ENCODE data around the gene MRNIP.

Gene MRNIP

GRCh38 chr5:179840766-179841165 is 17.9 kb downstream of the MRNIP start:
- Histone ChIP-seq H3K9me2 (ENCODE audit: low read depth, low read length) (no peaks in the 10 kb centered on the region), H3K79me2 (ENCODE audit: insufficient read depth, low read length) (no peaks in the 10 kb centered on the region), H3K27me3 (ENCODE audit: insufficient read depth, low read length) (no peaks in the 10 kb centered on the region), H3K27ac (ENCODE audit: low read depth, low read length, poor library complexity, severe bottlenecking) (no peak overlapping the region), H3K4me3 (ENCODE audit: low read depth, low read length, poor library complexity, severe bottlenecking) (no peak overlapping the region), H3K9ac (ENCODE audit: low read length) (no peak overlapping the region), H3F3A (ENCODE audit: insufficient read depth, low read length) (no peaks in the 10 kb centered on the region), H3K9me3 (ENCODE audit: low read length) (peaks cover 3% of the 10 kb centered on the region), H4K20me1 (ENCODE audit: insufficient read depth, low read length) (no peaks in the 10 kb centered on the region), H3K4me2 (ENCODE audit: low read length) (no peak overlapping the region), H2AFZ (ENCODE audit: low read length) (no peak overlapping the region), H3K4me1 (ENCODE audit: insufficient read depth, low read length, severe bottlenecking) (no peaks in the 10 kb centered on the region), H3K36me3 (ENCODE audit: insufficient read depth, low read length) (peaks cover 65% of the 10 kb centered on the region)
- no peak for TF ChIP-seq CTCF (IDR thresholded peaks at IDR 0.05; ENCODE audit: low read length)
- TF ChIP-seq EZH2 (IDR thresholded peaks at IDR 0.05; ENCODE audit: borderline replicate concordance, low read length): no peak

DNA sequence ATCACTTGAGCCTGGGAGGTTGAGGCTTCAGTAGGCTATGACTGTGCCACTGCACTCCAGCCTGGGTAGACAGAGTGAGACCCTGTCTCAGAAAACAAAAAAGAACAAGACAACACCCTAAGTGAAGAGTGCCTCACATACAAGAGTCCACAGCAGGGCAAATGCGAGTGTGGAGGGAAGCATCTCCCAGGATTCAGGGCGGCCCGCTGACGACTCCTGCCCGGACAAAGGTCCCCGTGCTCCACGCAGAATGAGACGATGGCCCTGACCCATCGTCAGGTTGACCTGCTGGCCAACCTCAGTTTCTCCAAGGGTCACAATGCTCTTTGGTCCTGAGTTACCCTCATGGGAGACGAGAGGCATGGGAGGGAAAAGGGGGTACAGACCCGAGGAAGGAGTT is 18.3 kb downstream of the MRNIP start:
- Histone ChIP-seq H3K9me2 (ENCODE audit: low read depth, low read length) (no peaks in the 10 kb centered on the region), H3K9ac (ENCODE audit: low read length) (no peak overlapping the region), H3K4me3 (ENCODE audit: low read depth, low read length, poor library complexity, severe bottlenecking) (no peak overlapping the region), H4K20me1 (ENCODE audit: insufficient read depth, low read length) (no peaks in the 10 kb centered on the region), H2AFZ (ENCODE audit: low read length) (no peak overlapping the region), H3K36me3 (ENCODE audit: insufficient read depth, low read length) (peaks cover 64% of the 10 kb centered on the region), H3K27ac (ENCODE audit: low read depth, low read length, poor library complexity, severe bottlenecking) (no peak overlapping the region), H3K4me1 (ENCODE audit: insufficient read depth, low read length, severe bottlenecking) (no peaks in the 10 kb centered on the region), H3F3A (ENCODE audit: insufficient read depth, low read length) (no peaks in the 10 kb centered on the region), H3K27me3 (ENCODE audit: insufficient read depth, low read length) (no peaks in the 10 kb centered on the region), H3K4me2 (ENCODE audit: low read length) (no peak overlapping the region), H3K79me2 (ENCODE audit: insufficient read depth, low read length) (no peaks in the 10 kb centered on the region), H3K9me3 (ENCODE audit: low read length) (peaks cover 3% of the 10 kb centered on the region)
- no peak for TF ChIP-seq CTCF (IDR thresholded peaks at IDR 0.05; ENCODE audit: low read length)
- no peak for TF ChIP-seq EZH2 (IDR thresholded peaks at IDR 0.05; ENCODE audit: borderline replicate concordance, low read length)

GRCh38 chr5:179839328-179840256 is 19.0 kb downstream of the MRNIP start:
- H3K27ac ChIP-seq (ENCODE audit: low read depth, low read length, poor library complexity, severe bottlenecking): no peak overlapping the region
- peaks cover 62% of the 10 kb centered on the region for H3K36me3 ChIP-seq (ENCODE audit: insufficient read depth, low read length)

More at GRCh38 chr5:179839328-179840256, 19.0 kb downstream of the MRNIP start:
- TF ChIP-seq EZH2 (IDR thresholded peaks at IDR 0.05; ENCODE audit: borderline replicate concordance, low read length) (no peak), CTCF (IDR thresholded peaks at IDR 0.05; ENCODE audit: low read length) (no peak)
- Histone ChIP-seq H4K20me1 (ENCODE audit: insufficient read depth, low read length) (no peaks in the 10 kb centered on the region), H3K4me2 (ENCODE audit: low read length) (no peak overlapping the region), H3K9me3 (ENCODE audit: low read length) (no peaks in the 10 kb centered on the region), H3K4me3 (ENCODE audit: low read depth, low read length, poor library complexity, severe bottlenecking) (no peak overlapping the region), H3F3A (ENCODE audit: insufficient read depth, low read length) (no peaks in the 10 kb centered on the region), H3K79me2 (ENCODE audit: insufficient read depth, low read length) (no peaks in the 10 kb centered on the region), H3K4me1 (ENCODE audit: insufficient read depth, low read length, severe bottlenecking) (no peaks in the 10 kb centered on the region), H2AFZ (ENCODE audit: low read length) (no peak overlapping the region), H3K9me2 (ENCODE audit: low read depth, low read length) (no peaks in the 10 kb centered on the region), H3K9ac (ENCODE audit: low read length) (no peak overlapping the region), H3K27me3 (ENCODE audit: insufficient read depth, low read length) (no peaks in the 10 kb centered on the region)

All from OCI-LY1 (cell line).